G401.6 (cell line): ENCODE measurements around the gene CUZD1.

Source experiments
- FAIRE-seq: peaks from 2 replicates; lab custom pipeline; 2012; peaks lifted over from hg19 to GRCh38; lab: Jason Lieb, UNC

Gene CUZD1

GRCh38 chr10:122855745-122856144, 10.1 kb upstream of the CUZD1 start:
- no peak for FAIRE-seq

- no peak for FAIRE-seq
Measured at GRCh38 chr10:122854648-122855047, 9.0 kb upstream of the CUZD1 start.

GRCh38 chr10:122853665-122854313, 8.1 kb upstream of the CUZD1 start:
- FAIRE-seq: no peak

- no peak for FAIRE-seq
Measured at GRCh38 chr10:122852261-122852660, 6.6 kb upstream of the CUZD1 start.

GRCh38 chr10:122850705-122851640, 5.3 kb upstream of the CUZD1 start:
- no peak for FAIRE-seq

GRCh38 chr10:122849900-122850605, 4.4 kb upstream of the CUZD1 start:
- no peak for FAIRE-seq

GRCh38 chr10:122849090-122849489, 3.4 kb upstream of the CUZD1 start:
- FAIRE-seq: no peak

GRCh38 chr10:122847782-122848604, 2.3 kb upstream of the CUZD1 start:
- FAIRE-seq: no peak

GRCh38 chr10:122844146-122844545, 1.5 kb downstream of the CUZD1 start:
- FAIRE-seq: no peak

- no peak for FAIRE-seq
Measured at GRCh38 chr10:122841569-122841968, 4.1 kb downstream of the CUZD1 start.

GRCh38 chr10:122839505-122839904, 6.2 kb downstream of the CUZD1 start:
- FAIRE-seq: no peak

- no peak for FAIRE-seq
Measured at GRCh38 chr10:122838880-122839279, 6.8 kb downstream of the CUZD1 start.

GRCh38 chr10:122835908-122836307, 9.7 kb downstream of the CUZD1 start:
- no peak for FAIRE-seq

- no peak for FAIRE-seq
Measured at GRCh38 chr10:122830965-122831353, 14.7 kb downstream of the CUZD1 start.

GRCh38 chr10:122830273-122830964, 15.2 kb downstream of the CUZD1 start:
- FAIRE-seq: no peak

GRCh38 chr10:122829454-122829853, 16.2 kb downstream of the CUZD1 start:
- no peak for FAIRE-seq

- FAIRE-seq: no peak
Measured at GRCh38 chr10:122828716-122829255, 16.9 kb downstream of the CUZD1 start.

GRCh38 chr10:122827302-122827701, 18.4 kb downstream of the CUZD1 start:
- FAIRE-seq: no peak

- no peak for FAIRE-seq
Measured at GRCh38 chr10:122822973-122823690, 22.5 kb downstream of the CUZD1 start.

- no peak for FAIRE-seq
Measured at GRCh38 chr10:122821808-122822207, 23.8 kb downstream of the CUZD1 start.
